ENCODE measurements around the gene DZIP1.

The DZIP1 gene

GRCh38 chr13:95627590-95627989 lies 16.9 kb downstream of the DZIP1 start:
- TF ChIP-seq CTCF (IDR thresholded peaks at IDR 0.05; ENCODE audit: low read depth, low read length), result no peak
- no peak overlapping the region for H3K4me3 ChIP-seq (replicated peaks in 1 of 2; ENCODE audit: low read depth in 2 of 2, low read length in 2 of 2)
- peak in 1 of 2 donors; percentile 62 for DNase-seq (ENCODE audit: low read depth in 2 of 2)

- TF ChIP-seq CTCF (IDR thresholded peaks at IDR 0.05; ENCODE audit: low read depth, low read length), result no peak
- no peak for DNase-seq (ENCODE audit: low read depth in 2 of 2)
Measured at GRCh38 chr13:95626768-95627167, 17.7 kb downstream of the DZIP1 start.

GRCh38 chr13:95624020-95624419 lies 20.5 kb downstream of the DZIP1 start:
- peak; percentile 60 for TF ChIP-seq CTCF (IDR thresholded peaks at IDR 0.05; ENCODE audit: low read depth, low read length)
- DNase-seq (ENCODE audit: low read depth in 2 of 2), result peak; percentile 72 to 78
- H3K4me3 ChIP-seq (replicated peaks in 1 of 2; ENCODE audit: low read depth in 2 of 2, low read length in 2 of 2), result no peak overlapping the region

More at GRCh38 chr13:95626768-95627167, 17.7 kb downstream of the DZIP1 start:
- H3K4me3 ChIP-seq (replicated peaks in 1 of 2; ENCODE audit: low read depth in 2 of 2, low read length in 2 of 2), result no peak overlapping the region

- no peak for TF ChIP-seq CTCF (IDR thresholded peaks at IDR 0.05; ENCODE audit: low read depth, low read length)
- no peak overlapping the region for H3K4me3 ChIP-seq (replicated peaks in 1 of 2; ENCODE audit: low read depth in 2 of 2, low read length in 2 of 2)
- no peak for DNase-seq (ENCODE audit: low read depth in 2 of 2)
Measured at GRCh38 chr13:95623141-95623540, 21.4 kb downstream of the DZIP1 start.

- H3K4me3 ChIP-seq (replicated peaks in 1 of 2; ENCODE audit: low read depth in 2 of 2, low read length in 2 of 2), result no peak overlapping the region
- DNase-seq (ENCODE audit: low read depth in 2 of 2), result no peak
- TF ChIP-seq CTCF (IDR thresholded peaks at IDR 0.05; ENCODE audit: low read depth, low read length), result no peak
Measured at GRCh38 chr13:95620825-95621498, 23.5 kb downstream of the DZIP1 start.

GRCh38 chr13:95620030-95620824 lies 24.3 kb downstream of the DZIP1 start:
- TF ChIP-seq CTCF (IDR thresholded peaks at IDR 0.05; ENCODE audit: low read depth, low read length), result no peak
- no peak for DNase-seq (ENCODE audit: low read depth in 2 of 2)
- H3K4me3 ChIP-seq (replicated peaks in 1 of 2; ENCODE audit: low read depth in 2 of 2, low read length in 2 of 2), result no peak overlapping the region
